ENCODE measurements around the gene SF3B2.
"Not testable (repeated sequence)": the region's sequence is repeated elsewhere in the genome, so short reads cannot be mapped to it uniquely, and the experiment has no call there.

Gene SF3B2

DNA sequence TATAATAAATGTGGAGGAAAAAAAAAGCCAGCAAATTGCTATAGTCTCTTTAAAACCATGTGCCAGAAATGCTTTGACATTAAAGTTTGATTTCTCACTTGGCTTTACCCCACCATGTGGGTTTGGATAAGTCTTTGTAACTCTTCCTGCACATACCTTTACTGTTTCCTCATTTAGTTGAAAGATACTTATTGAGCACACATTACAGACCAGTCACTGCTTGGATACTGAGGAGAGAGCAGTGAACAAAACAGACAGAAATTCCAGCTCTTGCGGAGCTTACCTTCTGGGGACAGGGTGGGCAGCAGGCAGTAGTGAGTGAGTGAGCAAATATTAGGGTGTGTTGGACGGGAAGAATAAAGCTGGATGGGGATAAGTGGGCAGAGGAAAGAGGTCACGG, 31.6 kb downstream of the SF3B2 start:
- no peak for DNase-seq
- TF ChIP-seq POLR2A (IDR thresholded peaks at IDR 0.05; ENCODE audit: low read length) = no peak
- TF ChIP-seq GATA1 (IDR thresholded peaks at IDR 0.05; ENCODE audit: low read depth, low read length) = no peak

DNA sequence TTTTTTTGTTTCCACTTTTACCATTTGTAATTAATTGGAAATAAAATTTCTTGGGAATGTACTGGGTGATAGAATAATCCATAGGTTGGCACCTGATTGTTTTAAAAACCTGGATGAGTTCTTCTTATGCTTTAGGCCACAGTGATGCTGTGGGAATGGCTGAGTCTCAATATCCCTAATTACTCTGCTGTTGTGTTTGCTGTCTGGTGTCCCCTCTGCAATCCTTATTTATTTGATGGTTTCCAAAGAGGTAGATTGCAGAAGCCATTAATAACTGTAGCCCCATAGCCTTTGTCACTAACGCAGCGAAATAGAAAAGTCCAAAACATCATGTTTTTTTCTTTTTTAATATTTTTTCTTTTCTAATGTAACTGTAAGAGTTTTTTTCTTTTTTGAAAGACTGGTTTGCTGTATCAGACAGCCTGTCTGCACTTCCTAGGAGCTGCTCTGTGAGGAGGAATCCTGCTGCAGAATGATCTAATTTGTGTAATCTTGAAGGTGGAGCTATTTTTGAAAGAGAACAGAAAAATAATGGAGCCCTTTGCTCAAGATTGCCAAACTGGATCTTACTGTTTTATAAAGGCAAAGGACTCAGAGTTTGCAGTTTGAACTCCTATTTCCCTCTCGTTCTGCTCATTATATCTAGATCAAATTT, 32.8 kb downstream of the SF3B2 start:
- no peak for DNase-seq
- TF ChIP-seq POLR2A (IDR thresholded peaks at IDR 0.05; ENCODE audit: low read length) (no peak), GATA1 (IDR thresholded peaks at IDR 0.05; ENCODE audit: low read depth, low read length) (no peak)

DNA sequence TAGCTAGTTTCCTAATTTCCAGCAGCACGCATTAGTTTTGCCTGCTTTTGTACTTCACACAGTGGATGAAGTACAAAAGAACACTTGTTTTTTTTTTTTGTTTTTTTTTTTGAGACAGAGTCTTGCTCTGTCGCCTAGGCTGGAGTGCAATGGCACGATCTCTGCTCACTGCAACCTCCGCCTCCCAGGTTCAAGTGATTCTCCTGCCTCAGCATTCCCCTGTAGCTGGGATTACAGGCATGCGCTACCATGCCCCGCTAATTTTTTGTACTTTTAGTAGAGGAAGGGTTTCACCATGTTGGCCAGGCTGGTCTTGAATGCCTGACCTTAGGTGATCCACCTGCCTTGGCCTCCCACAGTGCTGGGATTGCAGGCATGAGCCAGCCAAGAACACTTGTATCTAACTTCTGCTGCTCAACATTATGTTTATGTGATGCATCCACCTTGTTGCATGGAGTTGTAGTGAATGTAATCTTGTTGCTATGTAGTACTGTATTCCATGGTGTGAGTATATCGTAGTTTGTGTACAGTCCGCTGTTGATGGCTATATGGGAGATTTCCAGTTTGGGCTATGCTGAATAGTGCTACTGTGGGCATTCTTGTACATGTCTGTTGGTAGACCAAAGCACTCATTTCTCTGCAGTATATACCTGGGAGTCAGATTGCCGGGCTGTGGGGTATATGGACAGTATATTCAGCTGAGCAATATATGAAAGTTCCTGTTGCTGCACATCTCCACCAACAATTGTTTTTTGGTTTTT, 35.2 kb downstream of the SF3B2 start:
- DNase-seq = no peak
- TF ChIP-seq GATA1 (IDR thresholded peaks at IDR 0.05; ENCODE audit: low read depth, low read length) (no peak), POLR2A (IDR thresholded peaks at IDR 0.05; ENCODE audit: low read length) (no peak)

DNA sequence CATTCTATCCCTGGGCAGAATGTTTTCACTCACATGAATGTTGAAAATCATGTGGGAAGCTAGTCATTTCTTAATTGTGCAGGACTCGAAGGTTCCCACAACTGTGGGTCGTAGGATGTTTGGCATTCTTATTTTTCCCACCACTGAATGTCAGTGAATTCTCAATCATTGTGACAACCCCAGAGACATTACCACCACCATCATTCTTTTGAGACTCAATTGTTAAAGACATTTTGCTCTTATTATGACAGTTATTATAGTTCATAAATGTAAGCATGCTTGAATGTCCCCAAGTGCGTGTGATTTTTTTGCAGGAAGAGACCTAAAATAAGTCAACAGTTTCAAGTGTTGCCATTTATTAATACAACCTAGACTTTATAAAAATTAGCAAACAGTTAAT, 36.9 kb downstream of the SF3B2 start:
- TF ChIP-seq POLR2A (IDR thresholded peaks at IDR 0.05; ENCODE audit: low read length) (no peak), GATA1 (IDR thresholded peaks at IDR 0.05; ENCODE audit: low read depth, low read length) (no peak)
- DNase-seq = no peak

DNA sequence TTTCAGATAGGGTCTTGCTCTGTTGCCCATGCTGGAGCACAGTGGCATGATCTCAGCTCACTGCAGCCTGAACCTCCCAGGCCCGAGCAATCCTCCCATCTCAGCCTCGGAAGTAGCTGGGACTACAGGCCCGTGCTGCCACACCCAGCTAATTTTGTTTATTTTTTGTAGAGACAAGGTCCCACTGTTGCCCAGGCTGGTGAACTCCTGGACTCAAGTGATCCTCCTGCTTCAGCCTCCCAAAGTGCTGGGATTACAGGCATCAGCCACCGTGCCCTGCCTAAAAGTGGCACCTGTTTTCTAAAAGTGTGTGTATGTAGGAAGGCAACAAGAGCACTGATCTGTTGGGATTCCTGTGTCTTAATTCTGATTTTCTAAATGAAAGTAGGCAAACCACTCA, 38.1 kb downstream of the SF3B2 start:
- DNase-seq = no peak
- no peak for TF ChIP-seq POLR2A (IDR thresholded peaks at IDR 0.05; ENCODE audit: low read length)
- no peak for TF ChIP-seq GATA1 (IDR thresholded peaks at IDR 0.05; ENCODE audit: low read depth, low read length)

DNA sequence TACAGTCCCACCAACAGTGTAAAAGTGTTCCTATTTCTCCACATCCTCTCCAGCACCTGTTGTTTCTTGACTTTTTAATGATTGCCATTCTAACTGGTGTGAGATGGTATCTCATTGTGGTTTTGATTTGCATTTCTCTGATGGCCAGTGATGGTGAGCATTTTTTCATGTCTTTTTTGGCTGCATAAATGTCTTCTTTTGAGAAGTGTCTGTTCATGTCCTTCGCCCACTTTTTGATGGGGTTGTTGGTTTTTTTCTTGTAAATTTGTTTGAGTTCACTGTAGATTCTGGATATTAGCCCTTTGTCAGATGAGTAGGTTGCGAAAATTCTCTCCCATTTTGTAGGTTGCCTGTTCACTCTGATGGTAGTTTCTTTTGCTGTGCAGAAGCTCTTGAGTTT, 40.0 kb downstream of the SF3B2 start:
- DNase-seq = not testable (repeated sequence)

DNA sequence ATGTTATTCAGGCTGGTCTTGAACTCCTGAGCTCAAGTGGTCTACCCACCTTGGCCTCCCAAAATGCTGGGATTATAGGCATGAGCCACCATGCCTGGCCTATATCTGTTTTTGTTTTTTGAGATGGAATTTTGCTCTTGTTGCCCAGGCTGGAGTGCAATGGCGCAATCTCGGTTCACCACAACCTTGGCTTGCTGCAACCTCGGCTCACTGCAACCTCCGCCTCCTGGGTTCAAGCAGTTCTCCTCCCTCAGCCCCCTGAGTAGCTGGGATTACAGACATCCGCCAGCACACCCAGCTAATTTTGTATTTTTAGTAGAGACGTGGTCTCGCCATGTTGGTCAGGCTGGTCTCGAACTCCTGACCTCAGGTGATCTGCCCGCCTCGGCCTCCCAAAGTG, 47.6 kb downstream of the SF3B2 start:
- not testable (repeated sequence) for DNase-seq

DNA sequence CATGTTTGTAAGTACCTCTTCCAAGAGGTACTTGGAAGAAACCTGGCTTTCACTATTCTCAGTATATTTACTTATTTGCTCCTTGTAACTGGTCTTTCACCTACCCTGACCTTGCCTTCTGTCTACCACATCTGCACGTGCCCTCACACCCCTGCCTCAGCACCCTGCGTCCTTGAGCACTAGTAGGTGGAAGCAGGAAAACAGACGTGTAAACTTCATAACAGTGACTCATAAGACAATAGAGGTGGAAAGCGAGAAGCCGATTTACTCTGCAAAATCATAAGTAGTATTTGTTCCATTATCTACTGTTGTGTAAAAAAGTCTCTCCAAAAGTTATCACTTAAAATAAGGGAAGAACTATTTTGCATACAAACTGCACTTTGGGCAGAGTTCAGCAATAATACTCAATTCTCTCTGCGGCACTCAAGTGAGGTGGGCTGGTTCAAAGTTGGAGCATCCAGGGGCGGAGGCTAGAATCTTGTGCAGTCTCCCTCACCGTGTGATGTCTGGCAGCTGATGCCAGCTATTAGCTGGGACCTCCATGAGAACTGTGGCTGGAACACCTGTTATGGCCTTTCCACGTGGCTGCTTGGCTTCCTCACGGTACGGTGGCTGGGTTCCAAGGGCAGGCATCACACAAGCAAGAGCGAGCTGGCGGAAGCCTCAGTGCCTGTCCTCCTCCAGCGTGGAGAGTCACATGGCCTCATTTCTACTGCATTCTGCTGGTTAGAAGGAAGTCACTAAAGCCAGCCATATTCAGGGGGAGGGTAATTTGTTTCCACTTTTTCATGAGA, 48.3 kb downstream of the SF3B2 start:
- TF ChIP-seq POLR2A (IDR thresholded peaks at IDR 0.05; ENCODE audit: low read length) (no peak), GATA1 (IDR thresholded peaks at IDR 0.05; ENCODE audit: low read depth, low read length) (no peak)
- DNase-seq = no peak

DNA sequence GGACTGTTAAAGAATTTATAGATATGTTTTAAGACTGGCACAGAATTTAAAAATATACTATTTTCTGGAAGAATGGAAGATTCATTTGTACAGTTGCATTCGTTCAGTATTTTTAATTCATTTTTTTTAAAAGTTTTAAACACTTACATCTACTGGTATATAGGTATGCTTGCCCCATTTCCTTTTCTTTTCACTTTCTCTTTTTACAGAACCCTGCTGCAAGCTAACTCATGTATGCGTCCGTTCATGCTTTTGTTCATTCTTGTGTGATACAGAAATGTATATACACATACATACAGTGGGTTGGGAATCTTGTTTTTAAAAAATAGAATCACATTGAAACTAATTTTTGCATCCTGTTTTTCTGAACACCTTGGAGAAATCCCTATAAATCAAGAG, 48.9 kb downstream of the SF3B2 start:
- TF ChIP-seq GATA1 (IDR thresholded peaks at IDR 0.05; ENCODE audit: low read depth, low read length) = no peak
- no peak for TF ChIP-seq POLR2A (IDR thresholded peaks at IDR 0.05; ENCODE audit: low read length)
- no peak for DNase-seq

DNA sequence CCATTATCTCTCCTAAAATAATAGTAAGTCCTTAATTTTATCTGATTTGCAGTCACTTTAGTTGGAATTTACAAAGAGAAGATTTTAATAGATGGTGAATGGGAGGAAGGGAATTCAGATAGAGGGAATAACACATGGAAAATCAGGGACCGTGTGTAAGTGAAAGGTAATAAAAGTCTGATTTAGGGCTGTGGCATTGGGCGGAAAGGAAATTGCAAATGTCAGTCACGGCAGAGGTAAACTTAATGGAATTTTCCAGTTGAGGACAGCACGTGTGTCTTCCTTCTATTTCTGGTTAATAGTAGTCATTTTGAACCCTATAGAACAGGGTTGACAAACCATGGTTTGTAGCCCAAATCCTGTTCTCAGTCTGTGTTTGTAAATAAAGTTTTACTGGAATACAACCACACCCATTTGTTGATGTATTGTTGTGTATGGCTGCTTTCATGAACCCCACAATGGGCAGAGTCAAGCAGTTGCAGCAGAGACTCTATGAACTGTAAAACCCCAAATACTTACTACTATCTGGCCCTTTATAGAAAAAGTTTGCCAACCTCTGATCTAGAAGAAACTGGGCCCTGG, 52.0 kb downstream of the SF3B2 start:
- DNase-seq = no peak

DNA sequence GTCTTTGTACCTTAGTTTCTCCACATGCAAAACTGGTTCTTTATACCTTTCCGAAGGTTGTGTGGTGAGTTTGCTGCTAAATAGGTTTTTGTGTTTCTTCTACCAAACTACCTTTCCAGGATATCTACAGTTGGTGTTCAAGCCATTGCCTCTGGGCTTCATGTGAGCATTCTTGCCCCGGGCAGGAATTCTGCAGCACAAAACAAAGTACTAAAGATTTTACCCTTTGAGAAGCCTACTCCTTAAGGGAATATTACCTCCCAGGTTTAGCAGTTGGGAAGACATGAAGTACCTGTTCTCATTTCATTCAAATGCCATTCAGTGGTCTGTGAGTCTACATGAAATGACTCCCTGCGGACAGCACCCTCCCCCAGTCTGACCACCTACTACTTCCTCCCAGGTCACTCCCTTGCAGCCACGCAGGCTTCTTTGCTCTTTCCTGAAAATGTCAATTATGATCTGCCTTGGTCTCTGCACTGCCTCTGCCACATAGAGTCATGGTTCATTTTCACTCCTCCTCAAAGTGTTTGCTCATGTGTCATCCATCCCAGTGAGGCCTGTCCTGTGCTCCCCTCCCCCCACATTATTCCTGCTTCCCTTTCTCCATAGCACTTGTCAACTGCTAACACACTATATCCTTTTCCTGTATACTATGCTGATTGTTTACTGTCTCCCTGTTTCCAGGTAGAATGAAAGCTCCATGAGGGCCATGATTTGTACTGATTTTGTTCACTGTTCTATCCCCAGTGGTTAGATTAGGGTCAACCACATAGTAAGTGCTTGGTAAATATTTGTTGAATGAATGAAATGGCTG, 54.8 kb downstream of the SF3B2 start:
- no peak for TF ChIP-seq GATA1 (IDR thresholded peaks at IDR 0.05; ENCODE audit: low read depth, low read length)
- TF ChIP-seq POLR2A (IDR thresholded peaks at IDR 0.05; ENCODE audit: low read length) = no peak
- DNase-seq = no peak

More for the DNA sequence above, 52.0 kb downstream of the SF3B2 start:
- TF ChIP-seq POLR2A (IDR thresholded peaks at IDR 0.05; ENCODE audit: low read length) = no peak
- TF ChIP-seq GATA1 (IDR thresholded peaks at IDR 0.05; ENCODE audit: low read depth, low read length) = no peak

DNA sequence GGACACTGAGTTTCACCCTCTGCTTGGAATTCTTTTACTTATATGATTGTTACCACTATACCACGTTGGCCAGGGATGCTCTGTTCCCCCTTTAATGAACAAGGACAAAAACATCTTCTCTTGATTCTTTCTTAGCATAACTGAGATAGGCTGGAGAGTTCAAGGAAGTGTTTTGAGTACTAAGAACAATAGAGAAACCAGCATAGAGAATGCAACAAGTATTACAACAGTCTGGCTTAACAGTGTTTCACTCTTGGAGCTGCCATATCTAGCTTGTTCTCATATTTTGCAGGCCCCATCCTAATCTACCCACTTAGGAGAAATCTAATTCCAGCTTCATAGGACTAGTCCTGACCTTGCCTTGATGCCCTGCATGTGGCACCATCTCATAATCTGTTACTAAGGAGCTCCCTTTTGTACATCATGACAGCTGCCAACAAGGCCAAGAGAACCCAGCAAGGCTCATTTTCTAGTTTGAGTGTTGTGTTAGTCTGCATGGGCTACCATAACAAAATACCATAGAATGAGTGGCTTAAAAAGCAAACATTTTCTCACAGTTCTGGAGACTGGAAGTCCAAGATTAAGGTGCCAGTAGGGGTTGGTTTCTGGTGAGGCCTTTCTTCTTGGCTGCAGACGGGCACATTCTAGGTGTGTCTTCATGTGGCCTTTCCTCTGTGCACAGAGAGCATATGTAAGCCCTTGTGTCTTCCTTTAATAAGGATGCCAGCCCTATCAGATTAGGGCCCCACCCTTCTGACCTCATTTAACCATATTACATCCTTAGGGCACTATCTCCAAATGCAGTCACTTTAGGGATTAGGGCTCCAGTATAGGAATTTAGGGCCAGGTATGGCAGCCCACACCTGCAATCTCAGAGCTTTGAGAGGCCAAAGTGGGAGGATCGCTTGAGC, 55.7 kb downstream of the SF3B2 start:
- peak in 1 of 2 experiments; percentile 12 for DNase-seq
- TF ChIP-seq GATA1 (IDR thresholded peaks at IDR 0.05; ENCODE audit: low read depth, low read length) (no peak), POLR2A (IDR thresholded peaks at IDR 0.05; ENCODE audit: low read length) (no peak)

DNA sequence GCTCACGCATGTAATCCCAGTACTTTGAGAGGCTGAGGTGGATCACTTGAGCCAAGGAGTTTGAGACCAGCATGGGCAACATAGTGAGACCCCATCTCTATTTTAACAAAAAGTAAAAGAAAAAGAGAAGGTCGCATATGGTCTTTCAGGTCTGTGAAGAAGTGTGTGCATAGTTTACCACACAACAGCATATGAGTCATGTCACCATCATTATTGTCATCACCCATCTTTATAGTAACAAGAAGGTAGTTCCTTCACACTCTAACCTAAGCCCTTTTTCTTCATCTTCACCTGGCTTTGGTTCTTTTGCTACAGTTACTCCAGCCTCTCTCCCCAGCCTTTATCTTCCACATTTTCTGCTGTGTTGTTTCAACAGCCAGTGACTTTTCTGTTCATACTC, 57.1 kb downstream of the SF3B2 start:
- no peak for TF ChIP-seq GATA1 (IDR thresholded peaks at IDR 0.05; ENCODE audit: low read depth, low read length)
- no peak for TF ChIP-seq POLR2A (IDR thresholded peaks at IDR 0.05; ENCODE audit: low read length)
- no peak for DNase-seq
